Jurkat, Clone E6-1 (cell line): Measurements from ENCODE around the gene TMEM131.
"Not testable (repeated sequence)": the region's sequence is repeated elsewhere in the genome, so short reads cannot be mapped to it uniquely, and the experiment has no call there.

ENCODE experiments used
- DNase-seq: peaks from one replicate; pipeline ENCODE4 v3.0.0-alpha.2; 2011; ENCODE audit warnings: low read depth, low spot score
- H3K4me3 ChIP-seq: 2 replicates; pipeline ENCODE4 v1.5.1; 2011; ENCODE audit warnings: mild to moderate bottlenecking, low read length, control low read depth, moderate library complexity

Gene TMEM131

DNA sequence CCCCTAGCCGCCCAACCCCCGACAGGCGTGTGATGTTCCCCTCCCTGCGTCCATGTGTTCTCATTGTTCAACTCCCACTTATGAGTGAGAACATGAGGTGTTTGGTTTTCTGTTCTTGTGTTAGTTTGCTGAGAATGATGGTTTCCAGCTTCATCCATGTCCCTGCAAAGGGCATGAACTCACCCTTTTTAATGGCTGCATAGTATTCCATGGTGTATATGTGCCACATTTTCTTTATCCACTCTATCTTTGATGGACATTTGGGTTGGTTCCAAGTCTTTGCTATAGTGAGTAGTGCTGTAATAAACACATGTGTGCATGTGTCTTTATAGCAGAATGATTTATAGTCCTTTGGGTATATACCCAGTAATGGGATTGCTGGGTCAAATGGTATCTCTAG is 102.7 kb downstream of the TMEM131 start:
- not testable (repeated sequence) for DNase-seq, H3K4me3 ChIP-seq

GRCh38 chr2:97891611-97892010 is 104.1 kb downstream of the TMEM131 start:
- H3K4me3 ChIP-seq, result no peak overlapping the region
- no peak for DNase-seq

GRCh38 chr2:97889156-97889555 is 106.6 kb downstream of the TMEM131 start:
- no peak for DNase-seq
- H3K4me3 ChIP-seq, result no peak overlapping the region

DNA sequence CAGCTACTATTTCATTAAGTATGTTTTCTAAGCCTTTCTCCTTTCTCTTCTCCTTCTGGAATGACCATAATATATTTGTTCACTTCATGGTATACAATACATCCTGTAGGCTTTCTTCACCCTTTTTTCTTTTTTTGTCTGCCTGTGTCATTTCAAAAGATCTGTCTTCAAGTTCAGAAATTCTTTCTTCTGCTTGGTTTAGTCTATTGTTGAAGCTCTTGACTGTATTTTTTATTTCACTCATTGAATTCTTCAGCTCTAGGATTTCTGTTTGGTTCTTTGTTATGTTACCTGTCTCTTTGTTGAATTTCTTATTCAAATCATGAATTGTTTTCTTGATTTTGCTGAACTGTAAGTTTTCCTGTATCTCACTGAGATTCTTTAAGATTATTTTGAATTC is 109.9 kb downstream of the TMEM131 start:
- H3K4me3 ChIP-seq, result no peak overlapping the region
- no peak for DNase-seq

- no peak for DNase-seq
- no peak overlapping the region for H3K4me3 ChIP-seq
These were observed 115.4 kb downstream of the TMEM131 start for GRCh38 chr2:97880334-97880733.

- no peak for DNase-seq
- no peak overlapping the region for H3K4me3 ChIP-seq
These were observed 116.9 kb downstream of the TMEM131 start for GRCh38 chr2:97878865-97879264.

DNA sequence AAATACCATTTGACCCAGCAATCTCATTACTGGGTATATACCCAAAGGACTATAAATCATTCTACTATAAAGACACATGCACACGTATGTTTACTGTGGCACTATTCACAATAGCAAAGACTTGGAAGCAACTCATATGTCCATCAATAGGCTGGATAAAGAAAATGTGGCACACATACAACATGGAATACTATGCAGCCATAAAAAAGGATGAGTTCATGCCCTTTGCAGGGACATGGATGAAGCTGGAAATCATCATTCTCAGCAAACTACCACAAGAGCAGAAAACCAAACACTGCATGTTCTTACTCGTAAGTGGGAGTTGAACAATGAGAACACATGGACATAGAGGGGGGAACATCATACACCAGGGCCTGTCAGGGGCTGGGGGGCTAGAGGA is 117.4 kb downstream of the TMEM131 start:
- not testable (repeated sequence) for DNase-seq

GRCh38 chr2:97871096-97871780 is 124.5 kb downstream of the TMEM131 start:
- no peak overlapping the region for H3K4me3 ChIP-seq
- no peak for DNase-seq

More for the DNA sequence above, 117.4 kb downstream of the TMEM131 start:
- not testable (repeated sequence) for H3K4me3 ChIP-seq

DNA sequence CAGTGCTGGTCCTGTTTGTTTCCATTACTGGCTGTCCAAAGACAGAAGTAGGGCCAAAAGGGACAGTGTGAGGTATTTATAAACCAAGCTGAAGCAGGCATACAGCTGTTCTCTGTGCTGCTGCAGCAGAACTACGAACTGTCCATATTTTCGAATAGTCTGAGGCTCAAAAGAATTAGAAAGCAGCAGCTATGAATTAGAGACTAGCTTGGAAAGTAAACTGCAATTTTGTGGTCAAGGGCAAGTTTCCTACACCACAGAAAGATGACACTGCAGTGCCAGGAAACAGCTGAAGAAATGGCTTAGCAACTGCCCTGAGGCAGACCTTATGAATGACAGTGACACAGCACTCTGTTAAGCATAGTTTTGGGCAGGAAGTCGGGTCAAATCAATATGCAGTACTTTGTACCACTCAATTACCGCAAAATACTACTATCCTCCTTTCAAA is 125.3 kb downstream of the TMEM131 start:
- H3K4me3 ChIP-seq, result peak overlapping the region; percentile 31
- peak; percentile 94 for DNase-seq

DNA sequence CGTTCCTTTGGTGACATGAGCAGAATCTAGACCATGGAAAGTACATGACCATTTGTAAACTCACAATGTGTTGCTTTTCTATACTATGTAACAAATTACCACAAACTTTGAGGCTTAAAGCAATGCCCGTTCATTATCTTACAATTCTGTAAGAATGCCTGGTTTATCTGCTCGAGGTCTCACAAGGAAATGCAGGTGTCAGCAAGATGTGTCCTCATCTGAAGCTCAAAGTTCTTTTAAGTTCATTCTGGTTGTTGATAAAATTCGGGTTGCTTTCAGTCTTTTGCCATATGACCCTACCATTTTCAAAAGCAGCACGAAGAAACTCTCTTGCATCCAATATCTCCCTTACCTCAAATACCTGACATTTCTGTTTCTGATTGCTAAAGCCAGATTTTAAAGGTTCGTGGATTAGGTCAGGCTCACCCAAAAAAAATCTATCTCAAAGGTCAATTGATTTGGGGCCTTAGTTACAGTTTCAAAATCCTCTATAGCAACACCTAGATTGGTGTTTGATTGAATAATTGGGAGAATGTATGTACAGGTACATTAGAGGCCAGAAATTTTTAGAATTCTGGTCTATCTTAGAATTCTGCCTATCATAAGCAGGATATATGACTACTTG is 125.9 kb downstream of the TMEM131 start:
- peak; percentile 30 for DNase-seq
- H3K4me3 ChIP-seq, result peak overlapping the region; percentile 31

DNA sequence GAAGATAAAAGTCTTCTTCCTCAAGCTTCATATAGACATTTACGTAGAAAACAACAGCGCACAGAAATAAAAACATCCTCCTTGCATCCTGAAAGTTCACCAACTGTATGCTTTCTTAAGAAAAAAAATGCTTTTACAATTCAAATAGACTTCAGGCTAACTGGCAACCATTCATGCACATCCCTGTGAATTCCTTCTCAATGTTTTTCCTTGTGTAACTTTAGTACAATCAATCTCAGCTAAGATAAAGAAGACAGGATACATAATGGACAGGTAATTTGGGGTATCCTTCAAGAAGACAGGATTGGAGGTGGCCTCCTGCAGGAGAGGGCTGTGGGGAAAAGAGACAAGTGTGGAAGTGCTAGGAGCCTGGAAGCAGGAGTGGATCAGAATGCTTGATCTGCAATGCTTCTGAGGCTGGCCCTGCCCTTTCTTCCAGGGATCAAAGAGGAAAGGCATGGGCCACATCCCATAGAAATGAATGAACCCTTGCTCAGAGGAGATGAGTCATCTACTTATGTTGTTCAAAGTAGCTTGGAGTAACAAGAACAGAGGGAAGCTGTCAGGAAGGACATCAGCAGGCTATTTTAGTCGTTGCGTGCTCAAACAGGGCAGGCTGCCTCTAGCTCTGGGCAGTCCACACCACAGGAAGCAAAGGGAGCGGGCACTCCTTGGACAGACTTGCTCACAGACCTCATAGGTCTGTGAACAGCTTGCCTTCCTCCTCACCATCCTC is 126.6 kb downstream of the TMEM131 start:
- no peak for DNase-seq
- no peak overlapping the region for H3K4me3 ChIP-seq

- no peak overlapping the region for H3K4me3 ChIP-seq
- no peak for DNase-seq
These were observed 131.9 kb downstream of the TMEM131 start for GRCh38 chr2:97863829-97864228.

DNA sequence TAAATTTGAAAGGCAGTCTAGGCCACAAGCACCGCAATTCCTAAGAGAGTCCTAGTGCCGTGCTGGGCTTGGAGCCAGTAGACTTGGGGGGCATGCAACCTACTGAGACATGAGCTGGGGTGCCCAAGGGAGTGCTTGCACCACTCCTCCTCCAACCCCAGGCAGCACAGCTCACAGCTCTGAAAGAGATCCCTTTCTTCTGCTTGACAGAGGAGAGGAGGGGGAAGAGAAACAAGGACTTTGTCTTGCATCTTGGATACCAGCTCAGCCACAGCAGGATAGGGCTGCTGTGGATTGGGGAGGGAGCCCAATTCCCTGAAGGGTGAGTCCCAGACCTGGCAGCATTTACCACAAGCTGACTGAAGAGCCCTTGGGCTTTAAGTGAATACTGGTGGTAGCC is 134.6 kb downstream of the TMEM131 start:
- no peak overlapping the region for H3K4me3 ChIP-seq

GRCh38 chr2:97858442-97858841 is 137.3 kb downstream of the TMEM131 start:
- H3K4me3 ChIP-seq, result no peak overlapping the region
- DNase-seq, result no peak

More for the DNA sequence above, 134.6 kb downstream of the TMEM131 start:
- no peak for DNase-seq

- DNase-seq, result no peak
- no peak overlapping the region for H3K4me3 ChIP-seq
These were observed 138.2 kb downstream of the TMEM131 start for GRCh38 chr2:97857553-97857952.

- H3K4me3 ChIP-seq, DNase-seq: not testable (repeated sequence)
These were observed 142.7 kb downstream of the TMEM131 start for GRCh38 chr2:97853057-97853456.

DNA sequence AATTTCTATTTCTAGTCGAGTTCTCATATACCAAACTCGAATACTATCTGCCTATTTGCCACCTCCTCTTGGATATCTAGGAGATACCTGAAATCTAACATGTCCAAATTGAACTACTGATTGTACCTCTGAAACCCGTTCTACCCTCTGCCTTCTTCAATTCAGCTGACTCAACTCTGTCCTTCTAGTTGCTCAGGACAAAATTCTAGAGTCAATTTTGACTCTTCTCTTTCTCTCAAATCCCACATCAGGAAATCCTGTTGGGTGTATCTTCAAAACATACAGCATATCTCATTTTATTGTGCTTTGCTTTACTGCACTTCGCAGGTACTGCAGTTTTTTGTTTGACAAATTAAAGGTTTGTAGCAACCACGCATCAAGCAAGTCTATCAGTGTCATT is 144.6 kb downstream of the TMEM131 start:
- DNase-seq, result no peak
- H3K4me3 ChIP-seq, result no peak overlapping the region

GRCh38 chr2:97849881-97850528 is 145.7 kb downstream of the TMEM131 start:
- no peak for DNase-seq

GRCh38 chr2:97848306-97848705 is 147.4 kb downstream of the TMEM131 start:
- no peak for DNase-seq
- no peak overlapping the region for H3K4me3 ChIP-seq

More at GRCh38 chr2:97849881-97850528, 145.7 kb downstream of the TMEM131 start:
- H3K4me3 ChIP-seq, result no peak overlapping the region

DNA sequence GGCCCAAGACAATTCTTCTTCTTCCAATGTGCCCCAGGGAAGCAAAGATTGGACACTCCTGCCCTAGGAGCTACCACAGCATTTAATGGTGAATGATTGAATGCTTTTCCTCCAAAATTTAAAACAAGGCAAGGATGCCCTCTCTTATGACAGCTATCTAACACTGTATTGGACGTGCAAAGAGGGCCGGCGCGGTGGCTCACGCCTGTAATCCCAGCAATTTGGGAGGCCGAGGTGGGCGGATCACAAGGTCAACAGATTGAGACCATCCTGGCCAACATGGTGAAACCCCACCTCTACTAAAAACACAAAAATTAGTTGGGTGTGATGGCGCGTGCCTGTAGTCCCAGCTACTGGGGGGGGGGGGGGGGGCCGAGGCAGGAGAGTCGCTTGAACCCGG is 149.0 kb downstream of the TMEM131 start:
- not testable (repeated sequence) for DNase-seq, H3K4me3 ChIP-seq
